ENCODE results near the gene C17orf67. TPM values are rescaled to one million over a fixed set of nuclear protein-coding genes. Genes with fewer than 3 reads are reported as not detected.

The C17orf67 gene
- total and polyA plus RNA-seq, 10 of the 15 experiments (the other 5 are each of a cell fraction or from before 2014, with no cell fraction given) = 0.24 to 3.3 (median 0.89) TPM

DNA sequence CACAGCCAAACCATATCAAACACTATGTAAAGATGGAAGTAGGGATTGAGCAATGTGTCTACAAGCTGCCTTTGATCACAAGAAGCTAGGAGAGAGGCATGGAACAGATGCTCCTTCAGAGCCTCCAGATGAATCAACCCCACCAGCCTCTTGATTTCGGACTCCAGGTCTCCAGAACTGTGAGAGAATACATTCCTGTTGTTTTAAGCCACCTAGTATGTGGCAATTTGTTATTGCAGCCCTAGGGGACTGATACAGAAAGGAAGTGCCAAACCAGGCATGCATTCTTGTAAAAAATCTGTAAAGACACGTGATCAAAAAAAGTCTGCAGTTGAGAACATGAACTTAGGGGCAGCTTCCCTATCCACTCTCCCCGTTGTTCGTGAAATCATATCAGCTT lies 91.1 kb downstream of the C17orf67 start:
- ChIA-PET RAD21 (ENCODE audit: unreplicated experiment) (no interaction called here), SMC1A (ENCODE audit: uncharacterized antibody, unreplicated experiment) (no interaction called here), CTCF (no interaction called here), POLR2A (no interaction called here)
- WGBS (ENCODE audit: insufficient coverage, insufficient replicate concordance, low lambda C conversion rate, missing lambda C conversion rate) = 18% methylated on average over 4 of the region's 4 CpGs
- Histone ChIP-seq H2AFZ (ENCODE audit: control insufficient read depth, low read depth, low read length) (no peak overlapping the region), H3K36me3 (ENCODE audit: control insufficient read depth in 2 of 2, insufficient read depth in 2 of 2, low read length in 1 of 2) (no peaks in the 10 kb centered on the region), H3K9ac (ENCODE audit: control insufficient read depth, insufficient read depth, low read length) (no peak overlapping the region), H3K27ac (ENCODE audit: control insufficient read depth, insufficient read depth) (no peak overlapping the region), H3K4me3 (no peak overlapping the region), H3K79me2 (ENCODE audit: control insufficient read depth, insufficient read depth, low read length) (no peaks in the 10 kb centered on the region), H4K20me1 (ENCODE audit: control insufficient read depth, insufficient read depth) (no peaks in the 10 kb centered on the region), H3K27me3 (replicated peaks in 1 of 2; ENCODE audit: control insufficient read depth in 2 of 2, insufficient read depth in 2 of 2, low read length in 1 of 2) (no peaks in the 10 kb centered on the region; a peak in 2 of 4 replicates), H3K4me1 (ENCODE audit: control insufficient read depth, insufficient read depth, low read length) (no peaks in the 10 kb centered on the region), H3K4me2 (ENCODE audit: control insufficient read depth, insufficient read depth) (no peak overlapping the region), H3K9me3 (replicated peaks; ENCODE audit: control insufficient read depth, insufficient read depth, low read length) (no peaks in the 10 kb centered on the region)
- intact Hi-C loops (cut with micrococcal nuclease; ENCODE audit: unreplicated experiment) (no loop called here), in situ Hi-C loops (cut with MboI) (no loop called here)
- BruUV-seq (replicated peaks) = no TSS peak
- TF ChIP-seq STAT1 (conservative IDR thresholded peaks at IDR 0.05) (no peak), SIN3A (IDR thresholded peaks at IDR 0.05; ENCODE audit: low read depth, low read length) (no peak), HDAC2 (IDR thresholded peaks at IDR 0.05) (no peak), CBX3 (IDR thresholded peaks at IDR 0.05; ENCODE audit: borderline replicate concordance, low read depth) (no peak), NRF1 (conservative IDR thresholded peaks at IDR 0.05; ENCODE audit: low read depth, low read length) (no peak), ASH2L (IDR thresholded peaks at IDR 0.05; ENCODE audit: borderline replicate concordance, low read depth) (no peak), TBL1XR1 (IDR thresholded peaks at IDR 0.05; ENCODE audit: low read depth, low read length) (no peak), SIX5 (IDR thresholded peaks at IDR 0.05; ENCODE audit: low read depth, low read length, severe bottlenecking) (no peak), ZNF622 (IDR thresholded peaks at IDR 0.05) (no peak), HCFC1 (IDR thresholded peaks at IDR 0.05; ENCODE audit: low read length) (no peak), HDGF (IDR thresholded peaks at IDR 0.05) (no peak), CHD2 (IDR thresholded peaks at IDR 0.05; ENCODE audit: borderline replicate concordance, low read depth, low read length) (no peak), BCL11A (IDR thresholded peaks at IDR 0.05; ENCODE audit: low read depth, low read length) (no peak), IKZF2 (IDR thresholded peaks at IDR 0.05) (no peak)
- TF ChIP-seq, protein P1, sequence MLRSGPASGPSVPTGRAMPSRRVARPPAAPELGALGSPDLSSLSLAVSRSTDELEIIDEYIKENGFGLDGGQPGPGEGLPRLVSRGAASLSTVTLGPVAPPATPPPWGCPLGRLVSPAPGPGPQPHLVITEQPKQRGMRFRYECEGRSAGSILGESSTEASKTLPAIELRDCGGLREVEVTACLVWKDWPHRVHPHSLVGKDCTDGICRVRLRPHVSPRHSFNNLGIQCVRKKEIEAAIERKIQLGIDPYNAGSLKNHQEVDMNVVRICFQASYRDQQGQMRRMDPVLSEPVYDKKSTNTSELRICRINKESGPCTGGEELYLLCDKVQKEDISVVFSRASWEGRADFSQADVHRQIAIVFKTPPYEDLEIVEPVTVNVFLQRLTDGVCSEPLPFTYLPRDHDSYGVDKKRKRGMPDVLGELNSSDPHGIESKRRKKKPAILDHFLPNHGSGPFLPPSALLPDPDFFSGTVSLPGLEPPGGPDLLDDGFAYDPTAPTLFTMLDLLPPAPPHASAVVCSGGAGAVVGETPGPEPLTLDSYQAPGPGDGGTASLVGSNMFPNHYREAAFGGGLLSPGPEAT (IDR thresholded peaks at IDR 0.05; ENCODE audit: low read depth) = no peak
- TF ChIP-seq, protein P2, sequence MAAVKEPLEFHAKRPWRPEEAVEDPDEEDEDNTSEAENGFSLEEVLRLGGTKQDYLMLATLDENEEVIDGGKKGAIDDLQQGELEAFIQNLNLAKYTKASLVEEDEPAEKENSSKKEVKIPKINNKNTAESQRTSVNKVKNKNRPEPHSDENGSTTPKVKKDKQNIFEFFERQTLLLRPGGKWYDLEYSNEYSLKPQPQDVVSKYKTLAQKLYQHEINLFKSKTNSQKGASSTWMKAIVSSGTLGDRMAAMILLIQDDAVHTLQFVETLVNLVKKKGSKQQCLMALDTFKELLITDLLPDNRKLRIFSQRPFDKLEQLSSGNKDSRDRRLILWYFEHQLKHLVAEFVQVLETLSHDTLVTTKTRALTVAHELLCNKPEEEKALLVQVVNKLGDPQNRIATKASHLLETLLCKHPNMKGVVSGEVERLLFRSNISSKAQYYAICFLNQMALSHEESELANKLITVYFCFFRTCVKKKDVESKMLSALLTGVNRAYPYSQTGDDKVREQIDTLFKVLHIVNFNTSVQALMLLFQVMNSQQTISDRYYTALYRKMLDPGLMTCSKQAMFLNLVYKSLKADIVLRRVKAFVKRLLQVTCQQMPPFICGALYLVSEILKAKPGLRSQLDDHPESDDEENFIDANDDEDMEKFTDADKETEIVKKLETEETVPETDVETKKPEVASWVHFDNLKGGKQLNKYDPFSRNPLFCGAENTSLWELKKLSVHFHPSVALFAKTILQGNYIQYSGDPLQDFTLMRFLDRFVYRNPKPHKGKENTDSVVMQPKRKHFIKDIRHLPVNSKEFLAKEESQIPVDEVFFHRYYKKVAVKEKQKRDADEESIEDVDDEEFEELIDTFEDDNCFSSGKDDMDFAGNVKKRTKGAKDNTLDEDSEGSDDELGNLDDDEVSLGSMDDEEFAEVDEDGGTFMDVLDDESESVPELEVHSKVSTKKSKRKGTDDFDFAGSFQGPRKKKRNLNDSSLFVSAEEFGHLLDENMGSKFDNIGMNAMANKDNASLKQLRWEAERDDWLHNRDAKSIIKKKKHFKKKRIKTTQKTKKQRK (IDR thresholded peaks at IDR 0.05; ENCODE audit: low read depth, low read length) = no peak
- FAIRE-seq (no peak), DNase-seq (ENCODE audit: low read depth, low spot score) (no peak), ATAC-seq (no peak)
